ENCODE measurements around the gene MYL5. TPM values are rescaled to one million over a fixed set of nuclear protein-coding genes. Genes with fewer than 3 reads are reported as not detected.

MYL5 gene
- total RNA-seq, 1 experiment from 2014 or later, result 8.5 TPM

GRCh38 chr4:661881-662761 is 12.2 kb upstream of the MYL5 start:
- BruUV-seq (replicated peaks), result no TSS peak
- Mint-ChIP-seq H3K4me3 (ENCODE audit: low read depth, unreplicated experiment) (no peak overlapping the region), H3K9me3 (ENCODE audit: low read depth, unreplicated experiment) (peaks cover 11% of the 10 kb centered on the region), H3K36me3 (ENCODE audit: insufficient read depth, unreplicated experiment) (peaks cover 5% of the 10 kb centered on the region), H3K27ac (ENCODE audit: unreplicated experiment) (no peak overlapping the region), H3K27me3 (ENCODE audit: unreplicated experiment) (no peaks in the 10 kb centered on the region), H3K4me1 (ENCODE audit: low read depth, unreplicated experiment) (no peaks in the 10 kb centered on the region)
- CTCF ChIA-PET, result no interaction called here
- no peak for TF ChIP-seq CTCF (IDR thresholded peaks at IDR 0.05; ENCODE audit: unreplicated experiment)
- intact Hi-C loops (cut with micrococcal nuclease; ENCODE audit: unreplicated experiment), result no loop called here
- no peak for DNase-seq

GRCh38 chr4:663046-663437 is 11.3 kb upstream of the MYL5 start:
- intact Hi-C loops (cut with micrococcal nuclease; ENCODE audit: unreplicated experiment), result no loop called here
- H3K4me3 Mint-ChIP-seq (ENCODE audit: low read depth, unreplicated experiment), result no peak overlapping the region
- H3K9me3 Mint-ChIP-seq (ENCODE audit: low read depth, unreplicated experiment), result peaks cover 11% of the 10 kb centered on the region
- H3K27ac Mint-ChIP-seq (ENCODE audit: unreplicated experiment), result no peak overlapping the region
- CTCF ChIA-PET, result no interaction called here
- no peak for TF ChIP-seq CTCF (IDR thresholded peaks at IDR 0.05; ENCODE audit: unreplicated experiment)
- DNase-seq, result no peak
- BruUV-seq (replicated peaks), result no TSS peak
- H3K4me1 Mint-ChIP-seq (ENCODE audit: low read depth, unreplicated experiment), result no peaks in the 10 kb centered on the region
- H3K36me3 Mint-ChIP-seq (ENCODE audit: insufficient read depth, unreplicated experiment), result peaks cover 5% of the 10 kb centered on the region
- H3K27me3 Mint-ChIP-seq (ENCODE audit: unreplicated experiment), result no peaks in the 10 kb centered on the region

GRCh38 chr4:663438-664428 is 10.6 kb upstream of the MYL5 start:
- H3K27ac Mint-ChIP-seq (ENCODE audit: unreplicated experiment), result no peak overlapping the region
- CTCF ChIA-PET, result no interaction called here
- no TSS peak for BruUV-seq (replicated peaks)
- H3K9me3 Mint-ChIP-seq (ENCODE audit: low read depth, unreplicated experiment), result peaks cover 11% of the 10 kb centered on the region
- intact Hi-C loops (cut with micrococcal nuclease; ENCODE audit: unreplicated experiment), result no loop called here
- no peak overlapping the region for H3K4me3 Mint-ChIP-seq (ENCODE audit: low read depth, unreplicated experiment)
- TF ChIP-seq CTCF (IDR thresholded peaks at IDR 0.05; ENCODE audit: unreplicated experiment), result no peak
- H3K36me3 Mint-ChIP-seq (ENCODE audit: insufficient read depth, unreplicated experiment), result peaks cover 5% of the 10 kb centered on the region
- no peaks in the 10 kb centered on the region for H3K4me1 Mint-ChIP-seq (ENCODE audit: low read depth, unreplicated experiment)
- no peak for DNase-seq
- no peaks in the 10 kb centered on the region for H3K27me3 Mint-ChIP-seq (ENCODE audit: unreplicated experiment)

- Mint-ChIP-seq H3K4me3 (ENCODE audit: low read depth, unreplicated experiment) (no peak overlapping the region), H3K9me3 (ENCODE audit: low read depth, unreplicated experiment) (peaks cover 7% of the 10 kb centered on the region), H3K27me3 (ENCODE audit: unreplicated experiment) (no peaks in the 10 kb centered on the region), H3K36me3 (ENCODE audit: insufficient read depth, unreplicated experiment) (peaks cover 5% of the 10 kb centered on the region), H3K27ac (ENCODE audit: unreplicated experiment) (no peak overlapping the region), H3K4me1 (ENCODE audit: low read depth, unreplicated experiment) (no peaks in the 10 kb centered on the region)
- BruUV-seq (replicated peaks), result no TSS peak
- intact Hi-C loops (cut with micrococcal nuclease; ENCODE audit: unreplicated experiment), result no loop called here
- no peak for DNase-seq
- no peak for TF ChIP-seq CTCF (IDR thresholded peaks at IDR 0.05; ENCODE audit: unreplicated experiment)
- CTCF ChIA-PET, result no interaction called here
Measured at GRCh38 chr4:664713-665231, 9.6 kb upstream of the MYL5 start.

Data from Calu3 (cell line).